Suppressor macrophage (primary cell): ENCODE measurements around the gene TDRD7.

ENCODE experiments used
- DNase-seq, 4 experiments: peaks; one replicate each; pipeline ENCODE4 v3.0.0-alpha.2; 2020 to 2022

Gene TDRD7

GRCh38 chr9:97386733-97387503 lies 25.0 kb upstream of the TDRD7 start:
- DNase-seq, result peak; percentile 65 to 82 (median 78)

- DNase-seq, result no peak
These were observed 24.4 kb upstream of the TDRD7 start for GRCh38 chr9:97387504-97387886.

GRCh38 chr9:97387936-97388684 lies 23.8 kb upstream of the TDRD7 start:
- no peak for DNase-seq

- peak; percentile 45 to 76 (median 64) for DNase-seq
These were observed 23.1 kb upstream of the TDRD7 start for GRCh38 chr9:97388721-97389238.

GRCh38 chr9:97389249-97389648 lies 22.6 kb upstream of the TDRD7 start:
- no peak for DNase-seq

GRCh38 chr9:97390791-97391406 lies 21.0 kb upstream of the TDRD7 start:
- no peak for DNase-seq

- no peak for DNase-seq
These were observed 17.0 kb upstream of the TDRD7 start for GRCh38 chr9:97394881-97395280.

GRCh38 chr9:97395745-97396144 lies 16.2 kb upstream of the TDRD7 start:
- DNase-seq, result no peak

- no peak for DNase-seq
These were observed 15.6 kb upstream of the TDRD7 start for GRCh38 chr9:97396256-97396655.

GRCh38 chr9:97397220-97397619 lies 14.7 kb upstream of the TDRD7 start:
- no peak for DNase-seq

- peak; percentile 72 to 89 (median 83) for DNase-seq
These were observed 12.7 kb upstream of the TDRD7 start for GRCh38 chr9:97398999-97399758.

GRCh38 chr9:97403746-97404316 lies 8.1 kb upstream of the TDRD7 start:
- DNase-seq, result no peak

- peak in 3 of 4 experiments; percentile 14 to 30 (median 24) for DNase-seq
These were observed 6.3 kb upstream of the TDRD7 start for GRCh38 chr9:97405551-97405950.

- no peak for DNase-seq
These were observed 5.2 kb upstream of the TDRD7 start for GRCh38 chr9:97406620-97407177.

GRCh38 chr9:97408562-97408961 lies 3.3 kb upstream of the TDRD7 start:
- no peak for DNase-seq

GRCh38 chr9:97411440-97411788 lies 482 bp upstream of the TDRD7 start:
- peak in 1 of 4 experiments; percentile 6 for DNase-seq

- peak; percentile 20 to 55 (median 41) for DNase-seq
These were observed 910 bp downstream of the TDRD7 start for GRCh38 chr9:97412626-97413385.

- DNase-seq, result no peak
These were observed 1.6 kb downstream of the TDRD7 start for GRCh38 chr9:97413462-97413861.

GRCh38 chr9:97415146-97415545 lies 3.2 kb downstream of the TDRD7 start:
- peak in 2 of 4 experiments; percentile 24 to 31 for DNase-seq

GRCh38 chr9:97418880-97419279 lies 7.0 kb downstream of the TDRD7 start:
- no peak for DNase-seq

GRCh38 chr9:97419309-97419867 lies 7.5 kb downstream of the TDRD7 start:
- no peak for DNase-seq
